ENCODE results near the gene CYP19A1.
"Not testable (repeated sequence)": the region's sequence is repeated elsewhere in the genome, so short reads cannot be mapped to it uniquely, and the experiment has no call there.

CYP19A1 gene

GRCh38 chr15:51282241-51282640, 56.2 kb downstream of the CYP19A1 start:
- CTCF ChIA-PET = interaction anchor here (0.6 to 6.5 kb wide), 13 partner anchors 12 to 1833 kb away, joined by 3 to 72 read pairs (median 4); no protein-coding TSS in a partner anchor
- H3K27ac ChIP-seq (ENCODE audit: extremely low read depth, low read depth, low read length) = not testable (repeated sequence)

DNA sequence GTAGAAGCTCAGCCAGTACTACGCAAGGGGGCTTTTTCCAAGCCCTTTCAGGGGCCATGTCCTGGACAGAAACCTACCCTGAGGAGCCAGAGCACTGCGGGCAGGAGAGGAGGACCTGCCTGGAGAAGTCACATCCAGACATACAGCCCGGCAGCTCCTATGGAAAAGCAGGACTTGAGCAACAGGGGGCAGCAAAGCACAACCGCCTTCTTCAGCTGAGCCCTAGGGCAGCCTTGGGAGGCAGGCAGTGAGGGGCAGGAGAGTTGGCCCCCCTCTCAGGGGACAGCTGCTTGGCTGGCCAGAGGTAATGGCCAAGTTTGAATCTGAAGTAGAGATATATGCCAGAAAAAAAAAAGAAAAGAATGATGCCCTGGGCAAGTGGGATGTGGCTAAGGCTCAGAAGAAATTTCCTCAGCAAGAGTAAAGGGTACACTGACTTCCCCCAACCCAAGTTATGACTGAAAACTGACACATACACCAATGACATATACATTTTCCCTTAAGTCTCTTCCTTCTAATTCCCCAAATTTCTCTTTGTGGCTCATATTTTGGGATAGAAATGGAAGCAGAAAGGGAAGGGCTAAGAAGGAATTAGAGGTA, 56.9 kb downstream of the CYP19A1 start:
- CTCF ChIA-PET = interaction anchor here (0.6 to 6.5 kb wide), 18 partner anchors 12 to 1834 kb away, joined by 3 to 72 read pairs (median 4); no protein-coding TSS in a partner anchor
- H3K27ac ChIP-seq (ENCODE audit: extremely low read depth, low read depth, low read length) = no peak overlapping the region
- POLR2A ChIA-PET = no interaction called here
- no peak for TF ChIP-seq HOXA7 (CRISPR knock-in tag; IDR thresholded peaks at IDR 0.05; ENCODE audit: borderline replicate concordance)
- peak; percentile 59 for TF ChIP-seq GLIS1 (tag by site-specific recombination; IDR thresholded peaks at IDR 0.05)
- TF ChIP-seq, protein P1, sequence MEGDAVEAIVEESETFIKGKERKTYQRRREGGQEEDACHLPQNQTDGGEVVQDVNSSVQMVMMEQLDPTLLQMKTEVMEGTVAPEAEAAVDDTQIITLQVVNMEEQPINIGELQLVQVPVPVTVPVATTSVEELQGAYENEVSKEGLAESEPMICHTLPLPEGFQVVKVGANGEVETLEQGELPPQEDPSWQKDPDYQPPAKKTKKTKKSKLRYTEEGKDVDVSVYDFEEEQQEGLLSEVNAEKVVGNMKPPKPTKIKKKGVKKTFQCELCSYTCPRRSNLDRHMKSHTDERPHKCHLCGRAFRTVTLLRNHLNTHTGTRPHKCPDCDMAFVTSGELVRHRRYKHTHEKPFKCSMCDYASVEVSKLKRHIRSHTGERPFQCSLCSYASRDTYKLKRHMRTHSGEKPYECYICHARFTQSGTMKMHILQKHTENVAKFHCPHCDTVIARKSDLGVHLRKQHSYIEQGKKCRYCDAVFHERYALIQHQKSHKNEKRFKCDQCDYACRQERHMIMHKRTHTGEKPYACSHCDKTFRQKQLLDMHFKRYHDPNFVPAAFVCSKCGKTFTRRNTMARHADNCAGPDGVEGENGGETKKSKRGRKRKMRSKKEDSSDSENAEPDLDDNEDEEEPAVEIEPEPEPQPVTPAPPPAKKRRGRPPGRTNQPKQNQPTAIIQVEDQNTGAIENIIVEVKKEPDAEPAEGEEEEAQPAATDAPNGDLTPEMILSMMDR (tag by site-specific recombination; IDR thresholded peaks at IDR 0.05) = peak; percentile 51
- peak; percentile 47 for TF ChIP-seq ZNF654 (tag by site-specific recombination; IDR thresholded peaks at IDR 0.05; ENCODE audit: low read depth)
- peak; percentile 51 for TF ChIP-seq GLIS2 (tag by site-specific recombination; IDR thresholded peaks at IDR 0.05)
- no peaks in the 10 kb centered on the region for H3K9me3 ChIP-seq (ENCODE audit: control insufficient read depth, insufficient read depth, low read depth, low read length)
- H3K4me3 ChIP-seq (ENCODE audit: low read depth, low read length) = no peak overlapping the region
- no peaks in the 10 kb centered on the region for H3K36me3 ChIP-seq (ENCODE audit: control insufficient read depth in 2 of 2, insufficient read depth in 1 of 2, low read length in 2 of 2)
- no peaks in the 10 kb centered on the region for H3K4me1 ChIP-seq (ENCODE audit: control insufficient read depth, insufficient read depth, low read length)

More at GRCh38 chr15:51282241-51282640, 56.2 kb downstream of the CYP19A1 start:
- H3K36me3 ChIP-seq (ENCODE audit: control insufficient read depth in 2 of 2, insufficient read depth in 1 of 2, low read length in 2 of 2); H3K4me3 ChIP-seq (ENCODE audit: low read depth, low read length); POLR2A ChIA-PET; H3K4me1 ChIP-seq (ENCODE audit: control insufficient read depth, insufficient read depth, low read length); H3K9me3 ChIP-seq (ENCODE audit: control insufficient read depth, insufficient read depth, low read depth, low read length): not testable (repeated sequence)

DNA sequence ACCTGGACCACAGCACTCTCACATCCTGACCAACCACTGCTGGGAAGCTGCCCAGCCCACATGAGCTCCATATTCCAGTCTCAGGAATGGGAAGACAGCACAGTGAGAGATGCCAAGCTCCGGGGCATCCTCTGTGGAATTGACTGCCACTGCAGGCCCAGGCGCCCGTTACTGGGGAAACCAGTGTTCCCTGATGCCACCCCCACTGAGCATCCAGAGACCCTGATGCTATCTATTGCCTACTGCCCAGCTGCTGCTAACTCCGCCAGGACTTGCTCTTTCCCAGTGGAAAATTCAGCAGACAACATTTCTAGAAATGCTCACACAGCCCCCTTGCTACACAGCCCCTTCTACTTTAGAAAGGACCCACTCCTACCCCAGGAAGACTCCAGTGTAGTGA, 57.6 kb downstream of the CYP19A1 start:
- Histone ChIP-seq H3K9me3 (ENCODE audit: control insufficient read depth, insufficient read depth, low read depth, low read length) (no peaks in the 10 kb centered on the region), H3K27ac (ENCODE audit: extremely low read depth, low read depth, low read length) (no peak overlapping the region), H3K4me3 (ENCODE audit: low read depth, low read length) (no peak overlapping the region), H3K36me3 (ENCODE audit: control insufficient read depth in 2 of 2, insufficient read depth in 1 of 2, low read length in 2 of 2) (no peaks in the 10 kb centered on the region), H3K4me1 (ENCODE audit: control insufficient read depth, insufficient read depth, low read length) (no peaks in the 10 kb centered on the region)
- ChIA-PET POLR2A (no interaction called here), CTCF (interaction anchor here (0.6 to 6.5 kb wide), 13 partner anchors 11 to 218 kb away, joined by 3 to 72 read pairs (median 4); no protein-coding TSS in a partner anchor)
- TF ChIP-seq ZBTB8A (tag by site-specific recombination; IDR thresholded peaks at IDR 0.05) = no peak
- TF ChIP-seq KLF8 (tag by site-specific recombination; IDR thresholded peaks at IDR 0.05) = no peak
- no peak for TF ChIP-seq ZNF366 (tag by site-specific recombination; conservative IDR thresholded peaks at IDR 0.05)
- no peak for TF ChIP-seq ZNF837 (tag by site-specific recombination; IDR thresholded peaks at IDR 0.05)
- TF ChIP-seq ZBTB17 (tag by site-specific recombination; IDR thresholded peaks at IDR 0.05) = no peak
- TF ChIP-seq ZNF175 (tag by site-specific recombination; IDR thresholded peaks at IDR 0.05) = no peak
- no peak for TF ChIP-seq SALL2 (tag by site-specific recombination; IDR thresholded peaks at IDR 0.05; ENCODE audit: borderline replicate concordance)

DNA sequence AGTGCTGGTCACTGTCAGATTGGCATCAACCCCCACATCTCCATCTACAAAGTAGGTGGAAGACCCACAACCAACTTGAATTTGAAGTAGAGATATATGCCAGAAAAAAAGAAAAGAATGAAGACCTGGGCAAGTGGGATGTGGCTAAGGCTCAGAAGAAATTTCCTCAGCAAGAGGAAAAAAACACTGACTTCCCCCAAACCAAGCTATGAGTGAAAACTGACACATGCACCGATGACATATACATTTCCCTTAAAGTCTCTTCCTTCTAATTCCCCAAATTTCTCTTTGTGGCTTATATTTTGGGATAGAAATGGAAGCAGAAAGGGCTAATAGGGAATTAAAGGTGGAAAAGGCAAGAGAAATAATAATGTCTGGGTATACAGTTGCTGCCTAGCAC, 59.0 kb downstream of the CYP19A1 start:
- POLR2A ChIA-PET = no interaction called here
- no peak overlapping the region for H3K27ac ChIP-seq (ENCODE audit: extremely low read depth, low read depth, low read length)
- H3K4me1 ChIP-seq (ENCODE audit: control insufficient read depth, insufficient read depth, low read length) = no peaks in the 10 kb centered on the region
- CTCF ChIA-PET = interaction anchor here (4.0 to 6.5 kb wide), 2 partner anchors 102 to 116 kb away, joined by 17 to 72 read pairs; no protein-coding TSS in a partner anchor
- H3K9me3 ChIP-seq (ENCODE audit: control insufficient read depth, insufficient read depth, low read depth, low read length) = no peaks in the 10 kb centered on the region
- H3K36me3 ChIP-seq (ENCODE audit: control insufficient read depth in 2 of 2, insufficient read depth in 1 of 2, low read length in 2 of 2) = no peaks in the 10 kb centered on the region
- no peak for TF ChIP-seq ZNF776 (tag by site-specific recombination; IDR thresholded peaks at IDR 0.05; ENCODE audit: borderline replicate concordance)
- no peak for TF ChIP-seq ZNF426 (tag by site-specific recombination; IDR thresholded peaks at IDR 0.05)
- no peak for TF ChIP-seq SCRT2 (tag by site-specific recombination; IDR thresholded peaks at IDR 0.05)
- TF ChIP-seq ZNF585B (tag by site-specific recombination; IDR thresholded peaks at IDR 0.05) = no peak
- no peak for TF ChIP-seq GLIS1 (tag by site-specific recombination; IDR thresholded peaks at IDR 0.05)
- TF ChIP-seq ZNF221 (tag by site-specific recombination; IDR thresholded peaks at IDR 0.05; ENCODE audit: borderline replicate concordance) = no peak
- no peak overlapping the region for H3K4me3 ChIP-seq (ENCODE audit: low read depth, low read length)
